Upper lobe of left lung (tissue), 6 donors: ENCODE data around the gene FERMT1. TPM values are rescaled to one million over a fixed set of nuclear protein-coding genes. Genes with fewer than 3 reads are reported as not detected.
A peak's percentile ranks its signal among the peaks of the same experiment; 100 is the strongest.
"Not testable (repeated sequence)": the region's sequence is repeated elsewhere in the genome, so short reads cannot be mapped to it uniquely, and the experiment has no call there.

Experiments
- ATAC-seq, 2 donors: fragments of 200-7000 bp; cut with Tn5 transposase; one replicate each; pipeline ENCODE4 v1.9.1; 2022; ENCODE audit warnings: mild to moderate bottlenecking in 2 of 2, moderate library complexity in 2 of 2; ENCODE audit not compliant: low FRiP score in 2 of 2
- DNase-seq, 2 donors: peaks; one replicate each; pipeline ENCODE4 v3.0.0-alpha.2; 2019 to 2020
- H3K27ac ChIP-seq, 4 donors: fragments of 200-600 bp; sonication (generic); one replicate each; pipeline ENCODE4 v1.5.1; 2016 to 2019
- H3K27me3 ChIP-seq, 4 donors: fragments of 200-600 bp; sonication (generic); one replicate each; pipeline ENCODE4 v1.5.1; 2017 to 2019
- H3K36me3 ChIP-seq, 4 donors: fragments of 200-600 bp; sonication (generic); one replicate each; pipeline ENCODE4 v1.5.1; 2016 to 2019
- H3K4me1 ChIP-seq, 4 donors: fragments of 200-600 bp; sonication (generic); one replicate each; pipeline ENCODE4 v1.5.1; 2018 to 2019
- H3K4me3 ChIP-seq, 4 donors: fragments of 200-600 bp; sonication (generic); one replicate each; pipeline ENCODE4 v1.5.1; 2017 to 2019; ENCODE audit warnings: mild to moderate bottlenecking in 2 of 4, moderate library complexity in 1 of 4
- H3K9me3 ChIP-seq, 4 donors: fragments of 200-600 bp; sonication (generic); one replicate each; pipeline ENCODE4 v1.5.1; 2018 to 2019
- CTCF ChIP-seq, 6 experiments: fragments of 450-650 bp in 4 of 6; fragments of 200-600 bp in 2 of 6; sonication (generic) in 2 of 6; IDR thresholded peaks; one replicate each; pipeline ENCODE4 v1.5.1; 2016 to 2019; ENCODE audit warnings: antibody characterized with exemption in 6 of 6
- EP300 ChIP-seq, 4 donors: sonication (generic); formaldehyde crosslinking; IDR thresholded peaks; one replicate each; pipeline ENCODE4 v1.5.1; 2017; ENCODE audit warnings: antibody characterized with exemption in 4 of 4, control low read depth in 2 of 4
- POLR2A ChIP-seq, 4 donors: fragments of 450-650 bp; IDR thresholded peaks; one replicate each; pipeline ENCODE4 v1.5.1; 2016 to 2017; ENCODE audit warnings: antibody characterized with exemption in 4 of 4, mild to moderate bottlenecking in 2 of 4
- POLR2AphosphoS5 ChIP-seq, 2 donors: sonication (generic); formaldehyde crosslinking; IDR thresholded peaks; one replicate each; pipeline ENCODE4 v1.5.1; 2017; ENCODE audit warnings: antibody characterized with exemption in 2 of 2
- WGBS, 2 donors: methylation state at CpG; one replicate each; pipeline ENCODE4 v1.1.5; 2017 to 2018; 5-methylcytosine and 5-hydroxymethylcytosine counted together
- total RNA-seq, 6 donors: library from RNA; depleted of rRNA in 4 of 6; stranded (reverse); fragments of >200 nt in 4 of 6; gene quantifications; one replicate each; pipeline versions ENCODE4 v1.1.0 to v1.2.1, GENCODE V29; 2016 to 2021
- donor health status: DM: no; HTN: no; CAD: no; lungs with moderate emphysema.
- donor health status: DM: no; HTN: yes; CAD: no; lungs with severe emphysema.

Gene FERMT1
- total RNA-seq, 6 donors from 2014 or later, result 0.44 to 1.5 (median 0.87) TPM

- no peak overlapping the region for H3K27ac ChIP-seq
- 72 to 82% methylated on average over 3 of the region's 3 CpGs for WGBS, 2 donors
- no peaks in the 10 kb centered on the region for H3K4me1 ChIP-seq
- DNase-seq (no peak), ATAC-seq (no peak)
- H3K9me3 ChIP-seq, result peaks cover 0 to 6% (median 5%) of the 10 kb centered on the region in 4 donors
- no peak for TF ChIP-seq CTCF (IDR thresholded peaks at IDR 0.05)
- no peak overlapping the region for H3K4me3 ChIP-seq
- H3K36me3 ChIP-seq, result no peaks in the 10 kb centered on the region
- no peaks in the 10 kb centered on the region for H3K27me3 ChIP-seq
Observed at GRCh38 chr20:6113951-6114350, 8.9 kb downstream of the FERMT1 start.

- H3K27ac ChIP-seq, H3K4me1 ChIP-seq, H3K27me3 ChIP-seq, H3K36me3 ChIP-seq, H3K4me3 ChIP-seq, H3K9me3 ChIP-seq, ATAC-seq, DNase-seq: not testable (repeated sequence)
- WGBS, 2 donors, result 82 to 95% methylated on average over 2 of the region's 2 CpGs
Observed at GRCh38 chr20:6112965-6113364, 9.9 kb downstream of the FERMT1 start.

- Histone ChIP-seq H3K27me3 (no peaks in the 10 kb centered on the region), H3K27ac (no peak overlapping the region), H3K36me3 (no peaks in the 10 kb centered on the region), H3K9me3 (no peaks in the 10 kb centered on the region), H3K4me1 (no peaks in the 10 kb centered on the region), H3K4me3 (no peak overlapping the region)
- TF ChIP-seq POLR2AphosphoS5 (IDR thresholded peaks at IDR 0.05), result no peak
- TF ChIP-seq CTCF (IDR thresholded peaks at IDR 0.05), result no peak
- no peak for TF ChIP-seq POLR2A (IDR thresholded peaks at IDR 0.05)
- no peak for TF ChIP-seq EP300 (IDR thresholded peaks at IDR 0.05)
- no peak for DNase-seq
- ATAC-seq, result no peak
- 95 to 97% methylated on average over 3 of the region's 3 CpGs for WGBS, 2 donors
Observed at GRCh38 chr20:6108330-6108729, 14.5 kb downstream of the FERMT1 start.

GRCh38 chr20:6104493-6105188 lies 18.2 kb downstream of the FERMT1 start:
- Histone ChIP-seq H3K36me3 (no peaks in the 10 kb centered on the region), H3K4me1 (no peaks in the 10 kb centered on the region), H3K9me3 (no peaks in the 10 kb centered on the region), H3K27me3 (no peaks in the 10 kb centered on the region), H3K4me3 (no peak overlapping the region), H3K27ac (no peak overlapping the region)
- no peak for DNase-seq
- TF ChIP-seq POLR2AphosphoS5 (IDR thresholded peaks at IDR 0.05) (no peak), CTCF (IDR thresholded peaks at IDR 0.05) (no peak), EP300 (IDR thresholded peaks at IDR 0.05) (no peak), POLR2A (IDR thresholded peaks at IDR 0.05) (no peak)
- WGBS, 2 donors, result 78 to 85% methylated on average over 7 of the region's 7 CpGs
- peak in 1 of 2 donors; percentile 49 for ATAC-seq

GRCh38 chr20:6103301-6103700 lies 19.5 kb downstream of the FERMT1 start:
- Histone ChIP-seq H3K36me3 (no peaks in the 10 kb centered on the region), H3K4me1 (no peaks in the 10 kb centered on the region), H3K4me3 (no peak overlapping the region), H3K27ac (no peak overlapping the region), H3K9me3 (no peaks in the 10 kb centered on the region), H3K27me3 (no peaks in the 10 kb centered on the region)
- no peak for TF ChIP-seq CTCF (IDR thresholded peaks at IDR 0.05)
- TF ChIP-seq EP300 (IDR thresholded peaks at IDR 0.05), result no peak
- no peak for TF ChIP-seq POLR2A (IDR thresholded peaks at IDR 0.05)
- no peak for TF ChIP-seq POLR2AphosphoS5 (IDR thresholded peaks at IDR 0.05)
- DNase-seq (no peak), ATAC-seq (no peak)
- WGBS, 2 donors, result 86% methylated on average over 1 of the region's 1 CpG
